HG03442 (cell line): ENCODE measurements around the gene RALGDS.

Experiments
- ATAC-seq: cut with Tn5 transposase; IDR thresholded peaks from one replicate; pipeline ENCODE4 v1.9.1; 2021; ENCODE audit warnings: mild to moderate bottlenecking, moderate library complexity; ENCODE audit not compliant: unreplicated experiment

RALGDS gene

DNA sequence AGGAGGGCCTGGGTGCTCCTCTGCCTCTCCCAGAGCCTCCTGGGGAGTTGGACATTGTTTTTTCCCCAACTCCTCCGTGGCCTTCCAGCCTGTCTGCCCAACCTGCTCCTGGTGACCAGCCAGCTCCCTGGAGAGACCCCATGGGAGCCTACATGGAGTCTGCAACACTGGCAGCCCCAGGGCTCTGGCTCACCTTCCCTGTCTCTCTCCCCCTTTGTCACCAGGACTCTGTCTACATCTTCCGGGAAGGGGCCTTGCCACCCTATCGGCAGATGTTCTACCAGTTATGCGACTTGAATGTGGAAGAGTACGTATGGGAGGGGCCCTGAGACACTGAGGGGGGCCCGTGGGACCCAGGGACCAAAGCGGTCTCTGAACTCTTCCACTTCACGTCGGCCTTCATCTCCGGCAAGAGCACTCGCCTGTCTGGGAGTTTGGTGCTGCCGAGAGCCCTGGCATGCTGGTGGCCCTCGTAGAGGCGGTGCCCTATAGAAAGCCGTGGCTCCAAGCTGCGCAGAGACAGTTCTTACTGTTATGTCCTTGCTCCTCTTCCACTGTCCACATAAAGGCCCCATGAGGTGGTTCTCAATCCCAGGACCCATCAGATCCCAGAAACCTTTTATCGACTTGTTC lies 65.1 kb downstream of the RALGDS start:
- ATAC-seq, result no peak

DNA sequence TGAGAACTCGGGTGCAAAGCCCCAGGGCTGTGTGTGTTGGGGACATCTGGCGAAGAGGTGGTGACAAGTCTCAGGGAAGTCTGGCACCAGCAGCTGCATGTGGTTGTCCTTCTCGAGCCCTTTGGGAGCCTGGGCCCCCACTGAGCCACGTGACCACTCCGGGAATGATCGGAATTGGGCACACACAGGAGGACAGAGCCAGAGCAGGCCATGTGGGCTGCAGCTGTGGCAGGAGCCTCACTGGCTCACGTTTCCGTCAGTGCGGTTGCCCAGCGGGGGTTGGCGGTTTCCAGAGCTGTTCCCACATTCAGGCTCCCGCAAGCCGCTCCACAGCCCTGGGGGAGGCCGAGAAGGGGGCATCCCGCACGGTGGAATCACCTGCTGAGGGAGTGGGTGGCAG lies 66.1 kb downstream of the RALGDS start:
- ATAC-seq, result no peak

DNA sequence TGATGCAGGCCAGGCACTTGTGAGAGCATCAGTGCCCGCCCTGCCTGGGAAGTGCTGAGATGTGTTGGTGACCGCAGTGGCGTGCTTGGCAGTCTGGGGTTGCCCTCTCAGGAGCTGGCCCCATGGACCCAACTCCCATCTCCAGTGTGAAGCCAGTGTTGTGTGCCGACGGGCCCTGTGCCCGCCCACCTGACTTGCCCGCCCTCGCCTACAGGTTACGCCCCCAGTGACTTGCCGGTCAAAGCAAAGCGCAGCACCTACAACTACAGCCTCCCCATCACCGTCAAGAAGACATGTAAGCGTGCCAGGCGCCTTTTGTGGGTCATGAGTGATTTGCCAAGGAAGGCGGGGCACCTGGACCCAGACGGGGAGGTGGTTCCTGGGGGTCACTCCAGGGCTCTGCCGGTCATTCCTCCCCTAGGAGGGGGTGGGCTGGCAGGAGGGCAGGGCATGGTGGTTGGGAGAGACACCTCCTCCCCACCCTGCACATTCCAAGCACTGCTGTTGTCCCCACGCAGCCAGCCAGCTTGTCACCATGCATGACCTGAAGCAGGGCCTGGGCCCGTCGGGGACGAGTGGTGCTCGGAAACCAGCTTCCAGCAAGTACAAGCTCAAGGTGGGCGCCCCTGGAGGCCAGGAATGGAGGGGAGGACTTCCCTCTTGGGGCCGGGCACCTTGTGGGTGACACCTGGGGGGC lies 66.7 kb downstream of the RALGDS start:
- ATAC-seq, result no peak

DNA sequence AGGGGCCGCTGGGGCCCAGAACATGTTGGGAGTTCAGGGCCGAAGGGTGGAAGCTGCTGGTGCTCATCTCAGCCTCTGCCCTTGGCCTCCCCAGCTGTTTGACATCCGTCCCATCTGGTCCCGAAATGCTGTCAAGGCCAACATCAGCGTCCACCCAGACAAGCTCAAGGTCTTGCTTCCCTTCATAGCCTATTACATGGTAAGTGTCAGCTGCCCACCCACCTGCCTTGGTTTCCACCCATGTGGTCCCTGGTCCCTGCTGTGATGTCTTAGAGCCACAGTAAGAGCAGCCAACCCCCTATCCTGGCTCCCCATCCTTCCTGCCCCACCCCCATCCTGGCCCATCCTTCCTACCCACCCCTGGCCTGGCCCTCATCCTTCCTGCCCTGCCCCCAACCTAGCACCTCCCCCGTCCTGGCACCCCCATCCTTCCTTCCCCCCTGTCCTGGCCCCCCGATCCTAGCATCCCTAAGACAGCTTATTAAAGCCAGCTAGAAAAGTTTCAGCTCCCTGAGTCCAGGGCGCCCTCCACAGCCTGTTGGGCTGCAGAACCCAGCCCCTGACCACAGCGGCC lies 69.0 kb downstream of the RALGDS start:
- ATAC-seq, result no peak

DNA sequence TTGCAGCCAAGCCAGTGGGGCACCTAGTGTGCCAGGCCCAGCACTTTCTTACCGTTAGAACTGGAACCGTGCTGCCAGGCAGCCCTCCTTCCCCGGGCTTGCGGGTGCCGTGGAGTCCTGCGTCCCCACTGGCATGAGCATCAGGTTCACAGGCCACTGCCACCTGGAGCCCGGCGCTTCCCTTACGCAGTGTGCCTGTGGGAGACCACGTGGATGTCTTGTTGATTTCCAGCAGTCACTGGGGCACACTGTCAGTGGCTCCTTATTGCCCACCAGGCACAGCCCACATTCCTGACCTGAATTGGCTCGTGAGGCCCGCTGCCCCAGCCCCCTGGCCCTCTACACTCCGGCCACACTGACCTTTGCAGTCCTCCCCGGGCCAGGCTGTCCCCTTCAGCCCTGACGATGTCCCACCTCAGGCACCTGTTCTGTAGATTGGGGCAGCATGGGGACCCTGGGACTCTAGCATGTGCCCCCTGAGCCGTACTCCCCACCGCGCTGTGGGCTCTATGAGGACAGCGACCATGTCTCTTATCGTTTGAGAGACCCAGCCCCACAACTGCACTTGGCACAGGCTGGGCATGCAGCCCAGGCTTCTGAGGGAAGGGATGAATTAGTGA lies 69.6 kb downstream of the RALGDS start:
- no peak for ATAC-seq

DNA sequence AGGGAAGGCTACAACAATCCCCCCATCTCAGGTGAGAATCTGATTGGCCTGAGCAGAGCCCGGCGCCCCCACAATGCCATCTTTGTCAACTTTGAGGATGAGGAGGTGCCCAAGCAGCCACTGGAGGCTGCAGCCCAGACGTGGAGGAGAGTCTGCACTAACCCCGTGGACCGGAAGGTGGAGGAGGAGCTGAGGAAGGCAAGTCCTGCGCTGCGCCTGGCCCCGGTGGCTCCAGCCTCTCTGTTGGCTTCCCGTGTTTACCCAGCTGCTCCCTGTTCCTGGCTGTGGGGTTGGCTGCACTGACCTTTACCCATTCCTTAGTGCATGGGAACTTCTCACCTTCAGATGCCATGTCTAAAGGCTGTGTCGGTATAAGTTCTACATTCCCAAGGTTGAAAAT lies 70.3 kb downstream of the RALGDS start:
- no peak for ATAC-seq

DNA sequence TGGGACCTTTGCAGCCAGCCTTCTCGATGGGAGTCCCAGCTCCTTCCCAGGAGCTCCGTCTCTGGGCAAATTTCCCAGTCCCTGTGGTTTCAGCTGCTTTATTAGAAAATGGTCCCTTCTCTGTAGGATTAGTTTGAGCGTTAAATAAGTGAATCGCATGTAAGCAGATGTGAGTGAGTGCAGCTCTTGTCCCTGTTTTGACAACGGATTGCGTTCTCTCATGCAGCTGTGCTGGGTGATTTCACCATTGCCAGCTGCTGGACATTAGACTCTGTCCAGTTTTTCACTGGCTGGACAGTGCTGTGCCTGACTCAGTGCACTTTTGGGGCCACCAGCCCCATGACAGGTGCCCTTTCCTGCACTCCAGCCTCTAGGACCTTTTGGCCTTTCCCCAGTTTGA lies 70.9 kb downstream of the RALGDS start:
- ATAC-seq, result no peak

DNA sequence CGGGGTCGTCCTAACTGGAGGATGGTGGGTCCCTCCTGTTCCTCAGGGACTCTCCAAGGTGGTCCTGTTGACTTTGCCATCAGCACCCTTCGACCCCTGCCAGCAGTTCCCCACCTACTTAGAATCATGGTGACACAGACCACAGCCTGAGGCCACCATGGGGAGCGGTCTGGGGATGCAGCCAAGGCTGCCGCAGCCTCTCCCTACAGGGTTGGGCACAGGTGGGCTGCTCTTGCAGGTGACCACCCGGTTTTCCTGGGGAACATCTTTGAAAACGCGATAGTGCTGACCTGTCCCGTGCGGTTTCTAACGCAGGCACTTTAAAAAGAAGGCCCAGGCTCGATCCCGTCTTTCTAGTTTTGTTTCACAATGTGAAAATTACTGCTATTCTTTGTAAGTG lies 72.0 kb downstream of the RALGDS start:
- no peak for ATAC-seq

DNA sequence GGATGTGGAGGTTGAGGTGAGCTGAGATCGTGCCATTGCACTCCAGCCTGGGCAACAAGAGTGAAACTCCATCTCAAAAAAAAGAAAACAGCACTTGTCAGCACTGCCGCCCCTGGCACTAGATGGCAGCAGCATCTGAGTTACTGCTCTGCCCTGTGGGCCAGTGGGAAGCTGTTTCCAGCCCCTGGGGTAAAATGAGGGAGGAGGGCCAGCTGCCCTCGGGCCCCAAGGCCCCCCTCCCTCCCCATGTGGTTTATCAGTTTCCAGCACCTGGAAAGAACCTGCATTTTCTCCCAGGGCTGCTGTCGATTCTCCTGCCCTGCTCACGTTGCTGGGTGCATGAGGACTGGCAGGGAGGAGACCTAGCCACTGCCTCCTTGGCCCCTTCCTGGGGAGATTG lies 72.4 kb downstream of the RALGDS start:
- ATAC-seq, result no peak
